Effector CD8-positive, alpha-beta T cell (primary cell): ENCODE results near the gene SDHAF4.
"Not testable (repeated sequence)": the region's sequence is repeated elsewhere in the genome, so short reads cannot be mapped to it uniquely, and the experiment has no call there.

Experiments
- DNase-seq: peaks from one replicate; lab custom pipeline; 2025; lab: John Stamatoyannopoulos, UW

The SDHAF4 gene

DNA sequence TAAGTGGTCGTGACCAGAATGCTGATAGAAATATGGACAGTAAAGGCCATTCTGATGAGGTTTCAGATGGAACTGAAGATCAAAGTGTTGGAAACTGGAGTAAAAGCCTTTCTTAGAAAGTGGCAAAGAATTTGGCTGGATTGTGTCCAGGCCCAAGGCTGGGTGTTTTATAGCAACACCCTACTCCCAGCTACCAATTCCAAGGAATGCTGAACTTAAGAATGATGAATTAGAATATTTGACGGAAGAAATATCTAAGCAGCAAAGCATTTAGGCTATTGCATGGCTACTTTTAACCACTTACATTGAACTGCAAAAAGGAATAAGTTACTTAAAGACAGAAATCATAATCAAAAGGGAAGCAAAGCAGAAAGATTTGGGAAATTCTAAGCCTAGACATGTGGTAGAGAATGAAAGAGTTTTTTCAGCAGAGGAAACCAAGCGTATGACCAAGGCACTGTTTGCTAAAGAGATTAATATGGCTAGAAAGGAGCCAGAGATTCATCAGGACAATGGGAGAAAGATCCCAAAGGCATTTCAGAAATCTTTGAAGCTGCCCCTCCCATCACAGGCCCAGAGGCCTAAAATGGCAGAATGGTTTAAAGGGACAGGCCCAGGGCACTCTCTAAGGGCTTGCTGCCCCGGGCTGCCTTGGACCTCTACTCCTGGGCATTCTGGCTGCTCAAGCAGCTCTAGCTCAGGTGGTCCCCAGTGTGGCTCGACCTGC, 25.8 kb downstream of the SDHAF4 start:
- no peak for DNase-seq

DNA sequence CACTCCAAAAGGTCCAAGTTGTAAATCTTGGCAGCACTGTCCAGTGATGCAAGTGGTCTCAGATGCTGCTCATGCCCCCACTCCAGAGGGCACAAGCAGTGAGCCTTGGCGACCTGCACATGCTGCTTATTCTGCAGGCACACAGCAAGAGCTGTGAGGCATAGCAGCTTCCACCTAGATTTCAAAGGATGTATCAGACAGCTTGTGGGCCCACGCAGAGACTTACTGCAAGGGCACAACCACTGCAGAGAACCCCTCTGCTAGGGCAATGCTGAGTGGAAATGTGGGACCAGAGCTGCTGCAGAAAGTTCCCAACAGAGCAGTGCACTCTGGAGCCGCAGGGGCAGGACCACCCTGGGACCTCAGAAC, 26.4 kb downstream of the SDHAF4 start:
- DNase-seq = no peak

DNA sequence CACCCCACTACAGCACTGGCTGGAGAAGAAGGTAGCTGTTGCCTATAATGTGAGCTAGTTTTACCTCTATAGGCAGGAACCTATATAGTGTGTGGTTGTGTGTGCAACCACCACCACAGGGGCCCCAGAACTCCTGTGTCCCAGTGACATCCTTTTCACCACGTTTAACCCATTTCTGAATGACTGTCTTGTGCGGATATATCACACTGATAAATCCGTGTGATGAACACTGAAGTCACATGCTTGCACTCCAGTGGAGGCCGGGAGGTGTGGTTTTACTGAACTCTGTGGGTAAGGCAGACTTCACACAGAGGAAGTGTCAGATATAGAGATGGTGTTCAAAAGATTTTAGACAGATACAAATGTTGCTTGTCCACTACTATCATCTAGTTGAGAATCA, 32.5 kb downstream of the SDHAF4 start:
- DNase-seq = no peak

DNA sequence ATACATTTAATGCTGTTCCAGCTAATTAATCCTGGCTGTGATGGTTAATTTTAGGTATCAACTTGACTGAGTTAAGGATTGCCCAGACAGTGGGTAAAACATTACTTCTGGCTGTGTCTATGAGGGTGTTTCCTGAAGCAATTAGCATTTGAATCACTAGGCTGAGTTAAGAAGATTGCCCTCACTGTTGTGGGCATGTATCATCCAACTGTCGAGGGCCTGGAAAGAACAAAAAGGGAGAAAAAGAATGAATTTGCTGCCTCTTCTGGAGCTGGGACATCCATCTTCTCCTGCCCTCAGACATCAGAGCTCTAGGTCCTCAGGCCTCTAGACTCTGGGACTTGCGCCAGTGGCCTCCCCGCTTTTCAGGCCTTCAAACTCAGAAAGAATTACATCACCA, 34.3 kb downstream of the SDHAF4 start:
- no peak for DNase-seq

DNA sequence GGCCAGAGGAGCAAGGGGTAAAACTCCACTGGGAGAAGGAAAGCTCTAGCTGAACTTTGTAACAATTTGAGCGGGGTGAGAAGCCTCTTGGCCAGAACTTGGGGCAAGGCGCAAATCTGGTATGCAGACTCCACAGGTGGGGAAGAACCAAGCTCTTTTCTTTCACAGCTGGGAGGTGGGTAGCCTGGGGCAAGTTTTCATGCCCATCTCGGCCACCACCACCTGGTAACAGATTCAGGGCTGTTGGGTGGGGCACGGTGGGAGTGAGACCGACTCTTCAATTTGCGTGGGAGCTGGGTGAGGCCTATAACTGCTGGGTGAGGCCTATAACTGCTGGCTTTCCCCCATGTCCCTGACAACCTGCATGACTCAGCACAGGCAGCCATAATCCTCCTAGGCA, 37.5 kb downstream of the SDHAF4 start:
- no peak for DNase-seq

DNA sequence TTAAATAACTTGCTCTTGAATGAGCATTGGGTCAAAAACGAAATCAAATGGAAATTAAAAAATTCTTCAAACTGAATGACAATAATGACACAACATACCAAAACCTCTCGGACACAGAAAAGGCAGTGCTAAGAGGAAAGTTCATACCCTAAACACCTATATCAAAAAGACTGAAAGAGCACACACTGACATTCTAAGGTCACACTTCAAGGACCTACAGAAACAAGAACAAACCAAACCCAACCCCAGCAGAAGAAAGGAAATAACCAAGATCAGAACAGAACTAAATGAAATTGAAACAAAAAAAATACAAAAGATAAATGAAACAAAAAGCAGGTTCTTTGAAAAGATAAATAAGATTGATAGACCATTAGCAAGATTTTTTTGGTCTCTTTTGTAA, 40.6 kb downstream of the SDHAF4 start:
- DNase-seq = not testable (repeated sequence)

DNA sequence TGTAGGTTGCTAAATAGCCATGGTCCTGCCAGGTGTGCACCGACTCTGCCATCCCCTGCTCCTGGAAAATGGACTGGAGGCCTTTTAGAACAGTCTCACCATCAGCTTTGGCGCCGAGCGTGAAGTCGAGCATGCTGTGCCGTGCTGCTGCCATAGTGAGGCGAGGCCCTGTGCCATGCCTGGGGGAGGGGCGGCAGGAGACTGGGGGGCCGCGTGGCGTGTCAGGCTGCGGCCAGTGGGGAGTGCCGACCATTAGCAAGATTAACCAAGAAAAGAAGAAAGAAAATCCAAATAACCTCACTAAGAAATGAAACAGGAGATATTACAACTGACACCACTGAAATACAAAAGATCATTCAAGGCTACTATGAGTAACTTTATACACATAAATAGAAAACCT, 42.5 kb downstream of the SDHAF4 start:
- DNase-seq = not testable (repeated sequence)

DNA sequence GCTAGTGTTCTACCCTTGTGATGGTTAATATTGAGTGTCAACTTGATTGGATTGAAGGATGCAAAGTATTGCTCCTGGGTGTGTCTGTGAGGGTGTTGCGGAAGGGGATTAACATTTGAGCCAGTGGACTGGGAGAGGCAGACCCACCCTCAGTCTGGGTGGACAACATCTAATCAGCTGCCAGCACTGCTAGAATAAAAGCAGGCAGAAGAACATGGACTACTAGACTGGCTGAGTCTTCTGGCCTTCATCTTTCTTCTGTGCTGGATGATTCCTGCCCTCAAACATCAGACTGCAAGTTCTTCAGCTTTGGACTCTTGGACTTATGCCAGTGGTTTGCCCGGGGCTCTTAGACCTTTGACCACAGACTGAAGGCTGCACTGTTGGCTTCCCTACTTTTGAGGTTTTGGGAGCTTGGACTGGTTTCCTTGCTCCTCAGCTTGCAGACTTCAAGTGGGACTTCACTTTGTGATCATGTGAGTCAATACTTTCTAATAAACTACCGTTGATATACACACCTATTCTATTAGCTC, 50.1 kb downstream of the SDHAF4 start:
- DNase-seq = no peak

DNA sequence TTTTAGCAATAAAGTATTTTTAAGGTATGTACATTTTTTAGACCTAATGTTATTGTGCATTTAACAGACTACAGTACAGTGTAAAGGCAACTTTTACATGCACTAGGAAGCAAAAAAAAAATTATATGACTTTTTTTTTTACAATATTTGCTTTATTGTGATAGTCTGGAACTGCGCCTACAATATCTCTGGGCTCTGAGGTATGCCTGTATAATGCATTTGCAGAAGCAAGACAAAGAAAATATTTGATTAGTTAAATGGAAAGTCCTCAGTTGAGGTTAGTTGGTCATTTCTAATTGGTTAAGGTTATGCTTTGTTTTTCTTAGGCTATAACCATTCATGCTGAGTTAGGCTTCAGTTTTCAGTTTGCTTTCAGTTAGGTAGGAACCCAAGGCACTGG, 54.0 kb downstream of the SDHAF4 start:
- no peak for DNase-seq

DNA sequence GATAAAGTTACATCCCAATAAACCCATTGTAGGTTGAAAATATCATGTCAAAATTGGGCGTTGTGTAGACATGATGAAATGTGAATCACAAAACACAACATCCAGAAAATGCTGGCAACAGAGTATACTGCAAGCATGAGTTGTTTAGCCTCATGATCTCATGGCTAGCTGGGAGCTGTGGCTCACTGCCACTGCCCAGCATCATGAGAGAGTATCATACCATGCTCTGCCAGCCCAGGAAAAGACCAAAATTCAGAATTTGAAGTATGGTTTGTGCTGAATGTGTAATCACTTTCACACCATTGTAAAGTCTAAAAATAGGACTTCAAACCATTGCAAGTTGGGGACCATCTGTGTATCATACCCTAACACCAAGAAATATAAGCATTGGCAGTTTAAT, 55.7 kb downstream of the SDHAF4 start:
- no peak for DNase-seq

DNA sequence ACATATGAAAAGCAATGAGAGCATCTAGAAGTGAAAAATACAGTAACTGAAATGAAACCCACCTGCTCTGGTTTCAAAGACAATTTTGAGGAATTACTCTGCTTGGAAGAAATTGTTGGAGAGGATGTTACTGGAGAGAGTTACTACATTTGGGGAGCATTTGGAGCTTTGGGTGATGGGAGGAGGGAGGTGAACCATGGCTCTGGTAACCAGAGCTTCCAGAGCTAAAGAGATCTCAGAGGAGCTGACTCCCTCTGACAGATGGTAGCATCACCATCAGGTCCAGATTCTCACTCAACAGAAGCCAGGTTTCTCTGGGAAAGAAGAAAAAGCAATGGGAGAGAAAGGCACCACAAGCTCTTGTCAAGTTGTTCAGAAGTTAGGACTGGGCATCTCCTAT, 58.7 kb downstream of the SDHAF4 start:
- no peak for DNase-seq

DNA sequence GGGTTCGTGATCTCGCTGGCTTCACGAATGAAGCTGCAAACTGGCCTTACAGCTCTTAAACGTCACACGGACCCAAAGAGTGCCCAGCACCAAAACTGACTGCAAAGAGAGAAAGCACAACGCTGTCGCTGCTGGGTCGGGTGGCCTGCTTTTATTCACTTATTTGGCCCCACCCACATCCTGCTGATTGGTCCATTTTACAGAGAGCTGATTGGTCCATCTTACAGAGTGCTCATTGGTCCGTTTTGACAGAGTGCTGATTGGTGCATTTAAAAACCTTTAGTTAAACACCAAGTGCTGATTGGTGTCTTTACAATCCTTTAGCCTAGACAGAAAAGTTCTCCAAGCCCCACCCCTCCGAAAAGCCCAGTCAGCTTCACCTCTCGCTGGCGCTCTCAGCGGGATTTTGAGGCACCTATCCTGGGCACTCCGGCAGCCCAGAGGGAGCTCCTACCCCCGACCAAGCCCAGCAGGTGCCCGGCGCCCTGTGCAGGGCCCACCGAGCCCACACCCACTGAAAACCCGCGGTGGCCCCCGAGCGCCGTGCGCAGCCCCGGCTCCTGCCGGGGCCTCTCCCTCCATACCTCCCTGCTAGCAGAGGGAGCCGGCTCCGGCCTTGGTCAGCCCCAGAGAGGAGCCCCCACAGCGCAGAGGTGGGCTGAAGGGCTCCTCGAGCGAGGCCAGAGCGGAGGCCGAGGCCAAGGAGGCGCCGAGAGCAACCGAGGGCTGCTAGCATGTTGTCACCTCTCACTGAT, 60.9 kb downstream of the SDHAF4 start:
- DNase-seq = no peak

DNA sequence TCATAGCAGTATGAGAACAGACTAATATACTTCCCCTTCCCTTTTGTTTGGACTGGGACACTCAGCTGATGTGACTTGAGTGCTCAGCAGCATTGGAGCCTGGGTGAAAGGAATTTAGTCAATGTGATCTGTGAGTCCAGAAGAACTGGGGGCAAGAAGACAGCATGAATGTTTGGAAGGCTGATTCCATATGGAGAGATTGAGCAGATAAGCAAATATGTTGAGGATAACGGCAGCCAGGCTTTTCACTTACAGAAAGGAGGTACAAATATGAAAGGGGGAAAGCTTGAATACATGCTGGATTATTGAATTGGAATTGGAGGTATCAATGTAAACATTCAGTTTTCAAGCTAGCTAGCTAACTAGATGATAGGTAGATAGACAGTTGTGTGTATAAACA, 63.2 kb downstream of the SDHAF4 start:
- DNase-seq = no peak

DNA sequence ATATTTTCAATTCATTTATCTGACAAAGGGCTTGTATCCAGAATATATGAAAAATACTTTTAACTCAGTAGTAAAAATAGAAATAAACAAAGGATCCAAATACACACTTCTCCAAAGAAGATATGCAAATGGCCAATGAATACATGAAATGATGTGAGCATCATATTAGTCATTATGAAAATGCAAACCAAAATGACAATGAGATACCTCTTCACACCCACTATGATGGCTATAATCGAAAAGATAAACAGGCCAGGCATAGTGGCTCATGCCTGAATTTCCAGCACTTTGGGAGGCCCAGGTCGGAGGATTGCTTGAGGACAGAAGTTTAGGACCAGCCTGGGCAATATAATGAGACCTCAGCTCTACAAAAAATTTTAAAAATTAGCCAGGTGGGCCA, 67.1 kb downstream of the SDHAF4 start:
- no peak for DNase-seq

DNA sequence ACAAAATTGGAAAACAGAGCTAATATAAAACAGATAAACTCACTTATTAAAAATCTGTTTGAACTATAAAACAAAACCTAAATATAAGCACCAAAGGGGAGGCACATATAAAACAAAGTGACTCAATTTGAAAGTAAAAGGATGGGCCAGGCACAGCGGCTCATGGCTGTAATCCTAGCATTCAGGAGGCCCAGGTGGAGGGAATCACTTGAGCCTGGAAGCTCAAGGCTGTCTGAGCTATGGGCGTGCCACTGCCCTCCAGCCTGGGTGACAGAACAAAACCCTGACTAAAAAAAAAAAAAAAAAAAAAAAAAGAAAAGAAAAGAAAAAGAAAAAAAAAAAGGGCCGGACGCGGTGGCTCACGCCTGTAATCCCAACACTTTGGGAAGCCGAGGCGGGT, 69.9 kb downstream of the SDHAF4 start:
- no peak for DNase-seq

DNA sequence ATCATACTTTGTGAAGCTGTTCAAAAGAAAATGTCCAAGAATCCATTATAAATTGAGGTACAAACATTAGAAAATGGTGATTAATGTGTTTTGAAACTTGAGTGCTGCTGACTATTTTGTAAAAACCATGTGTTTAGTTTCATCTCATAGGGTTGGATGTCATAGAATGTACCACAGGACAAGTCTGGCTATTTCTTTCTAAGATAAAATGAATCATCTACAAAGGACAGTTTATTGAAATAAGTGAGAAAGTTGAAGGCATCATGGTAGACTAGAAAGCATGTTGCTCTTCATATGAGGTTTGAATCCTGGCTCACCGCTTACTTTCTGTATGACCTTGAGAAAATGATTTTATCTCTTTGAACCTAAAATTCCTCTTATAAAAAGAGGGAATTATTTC, 71.7 kb downstream of the SDHAF4 start:
- DNase-seq = no peak
